SJSA1 (cell line): ENCODE results near the gene IRAG1. TPM values are rescaled to one million over a fixed set of nuclear protein-coding genes. Genes with fewer than 3 reads are reported as not detected.

Source experiments
- DNase-seq, 2 experiments: peaks; one replicate each; pipeline ENCODE4 v3.0.0-alpha.2; 2015 to 2020; ENCODE audit warnings: low spot score in 2 of 2, low read depth in 1 of 2
- H3K27ac ChIP-seq: fragments of 250-450 bp; sonication (Bioruptor Pico); 2 replicates; pipeline ENCODE4 v1.5.1; 2020; ENCODE audit warnings: mild to moderate bottlenecking, moderate library complexity
- H3K27me3 ChIP-seq: fragments of 250-450 bp; sonication (Bioruptor Pico); replicated peaks from 2 replicates; pipeline ENCODE4 v1.5.1; 2020; ENCODE audit warnings: mild to moderate bottlenecking, moderate library complexity
- H3K36me3 ChIP-seq: fragments of 250-450 bp; sonication (Bioruptor Pico); 2 replicates; pipeline ENCODE4 v1.5.1; 2020; ENCODE audit warnings: mild to moderate bottlenecking
- H3K4me1 ChIP-seq: fragments of 250-450 bp; sonication (Bioruptor Pico); replicated peaks from 2 replicates; pipeline ENCODE4 v1.6.1; 2021; ENCODE audit warnings: mild to moderate bottlenecking
- H3K4me3 ChIP-seq: fragments of 250-450 bp; sonication (Bioruptor Pico); 2 replicates; pipeline ENCODE4 v1.5.1; 2020; ENCODE audit warnings: mild to moderate bottlenecking
- H3K9me3 ChIP-seq: fragments of 250-450 bp; sonication (Bioruptor Pico); replicated peaks from 2 replicates; pipeline ENCODE4 v1.5.1; 2020; ENCODE audit warnings: mild to moderate bottlenecking
- total RNA-seq: library from RNA; depleted of rRNA; stranded (reverse); fragments of >200 nt; shearing (Covaris generic); gene quantifications from 2 replicates; pipeline ENCODE4 v1.2.3, GENCODE V29; 2014; rRNA removed

IRAG1 gene, protein sequence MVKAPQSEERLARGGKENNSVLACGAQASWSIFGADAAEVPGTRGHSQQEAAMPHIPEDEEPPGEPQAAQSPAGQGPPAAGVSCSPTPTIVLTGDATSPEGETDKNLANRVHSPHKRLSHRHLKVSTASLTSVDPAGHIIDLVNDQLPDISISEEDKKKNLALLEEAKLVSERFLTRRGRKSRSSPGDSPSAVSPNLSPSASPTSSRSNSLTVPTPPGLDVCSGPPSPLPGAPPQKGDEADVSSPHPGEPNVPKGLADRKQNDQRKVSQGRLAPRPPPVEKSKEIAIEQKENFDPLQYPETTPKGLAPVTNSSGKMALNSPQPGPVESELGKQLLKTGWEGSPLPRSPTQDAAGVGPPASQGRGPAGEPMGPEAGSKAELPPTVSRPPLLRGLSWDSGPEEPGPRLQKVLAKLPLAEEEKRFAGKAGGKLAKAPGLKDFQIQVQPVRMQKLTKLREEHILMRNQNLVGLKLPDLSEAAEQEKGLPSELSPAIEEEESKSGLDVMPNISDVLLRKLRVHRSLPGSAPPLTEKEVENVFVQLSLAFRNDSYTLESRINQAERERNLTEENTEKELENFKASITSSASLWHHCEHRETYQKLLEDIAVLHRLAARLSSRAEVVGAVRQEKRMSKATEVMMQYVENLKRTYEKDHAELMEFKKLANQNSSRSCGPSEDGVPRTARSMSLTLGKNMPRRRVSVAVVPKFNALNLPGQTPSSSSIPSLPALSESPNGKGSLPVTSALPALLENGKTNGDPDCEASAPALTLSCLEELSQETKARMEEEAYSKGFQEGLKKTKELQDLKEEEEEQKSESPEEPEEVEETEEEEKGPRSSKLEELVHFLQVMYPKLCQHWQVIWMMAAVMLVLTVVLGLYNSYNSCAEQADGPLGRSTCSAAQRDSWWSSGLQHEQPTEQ
- 3.8 and 4.6 TPM in 2 replicates for total RNA-seq

DNA sequence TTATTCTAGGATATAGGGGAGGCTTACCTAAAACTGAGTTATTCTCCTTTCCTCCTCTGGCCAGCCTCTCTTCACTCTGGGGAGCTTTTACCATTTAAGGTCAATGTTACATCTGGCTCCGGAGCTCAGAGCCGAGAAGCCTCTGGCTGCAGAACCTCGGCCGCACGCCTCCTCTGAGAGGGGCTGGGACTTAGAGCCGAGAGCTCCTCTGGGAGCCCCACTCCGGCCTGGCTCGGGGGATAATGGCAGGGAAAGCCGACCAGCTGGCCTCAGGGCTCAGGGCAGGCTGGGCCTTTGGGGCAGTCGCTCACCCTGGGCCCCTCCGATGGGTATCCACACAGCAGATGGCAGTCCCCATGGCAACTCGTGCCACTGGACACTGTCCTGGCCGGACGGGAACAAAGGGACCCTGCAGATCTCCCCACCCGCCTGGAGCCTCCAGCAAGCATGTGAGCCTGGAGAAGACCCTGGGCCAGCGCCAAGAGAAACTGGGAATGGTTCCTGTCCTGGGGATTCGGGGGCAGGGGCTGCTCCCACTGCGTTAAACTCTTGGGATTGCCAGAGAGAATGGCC is at the start of gene IRAG1:
TSS of gene IRAG1 (minus strand) at position 247 of the 573 bp plus-strand sequence. CDS start at position 94, 153 bp downstream.
- H3K4me1 ChIP-seq = peaks cover 36% of the 10 kb centered on the region
- no peaks in the 10 kb centered on the region for H3K36me3 ChIP-seq
- H3K27ac ChIP-seq = no peak within 1 kb of the TSS
- DNase-seq = no peak
- H3K4me3 ChIP-seq = 0 out of 2 replicates have a peak within 1 kb of the TSS, but pooled peaks have one; percentile 1
- H3K9me3 ChIP-seq = no peaks in the 10 kb centered on the region
- no peaks in the 10 kb centered on the region for H3K27me3 ChIP-seq

DNA sequence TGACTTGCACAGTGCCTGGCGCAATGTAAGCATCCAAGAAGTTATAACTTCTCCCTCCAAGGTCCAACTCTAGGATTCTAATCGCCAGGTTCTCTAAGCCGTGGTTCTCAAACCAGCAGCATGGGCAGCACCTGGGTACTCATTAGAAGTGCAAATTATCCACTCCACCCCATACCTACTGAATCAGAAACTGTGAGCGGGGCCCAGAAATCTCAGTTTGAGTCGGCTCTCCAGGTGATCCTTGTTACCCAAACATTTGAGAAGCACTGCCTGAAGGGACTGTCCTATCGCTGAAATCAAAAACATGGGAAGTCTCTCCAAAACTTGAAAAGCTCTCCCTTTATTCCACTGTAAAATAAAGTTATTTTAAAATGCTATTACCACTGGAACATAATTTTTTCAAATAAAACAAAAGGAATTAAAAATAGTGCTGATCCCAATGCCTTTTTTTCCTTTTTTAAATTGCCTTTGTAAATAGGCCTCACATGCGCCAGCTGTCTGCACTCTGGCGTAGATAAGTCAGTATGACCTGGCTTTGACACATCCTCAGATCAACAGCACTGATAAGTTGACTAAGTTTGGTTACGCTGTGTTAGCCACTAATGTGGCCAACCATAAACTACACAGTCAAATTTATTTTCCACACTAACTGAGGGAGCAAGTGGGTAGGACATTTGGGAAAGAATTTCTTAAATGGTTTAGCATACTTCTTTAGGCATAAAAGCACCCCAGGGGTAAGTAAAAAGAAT is 49.1 kb upstream of the IRAG1 start:
- no peaks in the 10 kb centered on the region for H3K36me3 ChIP-seq
- no peak overlapping the region for H3K27ac ChIP-seq
- H3K9me3 ChIP-seq = no peaks in the 10 kb centered on the region
- no peaks in the 10 kb centered on the region for H3K4me1 ChIP-seq
- DNase-seq = no peak
- no peak overlapping the region for H3K4me3 ChIP-seq
- H3K27me3 ChIP-seq = no peaks in the 10 kb centered on the region

DNA sequence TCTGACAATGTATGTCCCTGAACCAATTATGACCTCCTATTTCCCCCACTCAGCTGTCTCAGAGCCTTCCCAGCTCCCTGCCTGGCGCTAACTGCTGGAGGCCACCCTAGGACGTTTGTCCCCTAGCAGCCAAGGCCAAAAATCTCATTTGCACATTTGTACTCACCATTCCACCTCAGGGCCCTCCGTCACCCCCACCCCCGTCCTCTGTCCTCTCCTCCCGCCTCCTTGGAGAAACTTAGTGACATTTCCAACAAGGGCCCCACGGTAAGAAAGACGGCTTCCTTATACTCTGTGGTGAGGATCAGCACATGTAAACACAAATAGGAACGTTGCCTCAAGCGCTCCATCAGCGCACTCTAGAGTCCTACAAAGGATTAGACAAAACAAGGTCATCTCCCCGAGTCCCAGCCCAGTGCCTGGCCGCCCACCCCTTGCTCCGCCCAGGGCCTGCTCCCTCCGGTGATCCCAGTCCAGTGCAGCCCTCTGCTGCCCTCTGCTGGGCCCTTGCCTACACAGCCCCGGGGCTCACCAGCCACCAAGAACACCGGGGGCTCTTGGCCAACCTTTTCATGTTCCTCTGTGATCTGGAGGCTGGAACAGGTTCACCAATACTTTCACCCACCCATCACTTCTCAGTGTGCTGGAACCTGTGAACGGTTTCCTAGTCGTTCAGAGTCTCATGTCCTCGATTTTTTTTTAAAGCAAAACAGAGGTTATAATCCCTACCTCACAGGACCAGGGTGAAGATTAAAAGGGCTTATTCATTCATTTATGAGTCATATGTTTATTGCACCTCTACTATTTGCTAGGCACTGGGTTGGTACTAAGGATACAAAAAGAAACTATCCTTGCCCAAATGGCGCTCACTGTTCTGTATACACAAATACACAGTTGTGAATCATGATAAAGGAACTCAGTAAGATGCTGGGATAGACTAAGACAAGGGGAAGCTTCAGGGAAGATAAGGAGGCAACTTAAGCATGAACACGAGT is 42.2 kb upstream of the IRAG1 start:
- peak overlapping the region; percentile 73 for H3K27ac ChIP-seq
- H3K4me3 ChIP-seq = peak overlapping the region; percentile 16
- no peaks in the 10 kb centered on the region for H3K36me3 ChIP-seq
- no peaks in the 10 kb centered on the region for H3K9me3 ChIP-seq
- no peaks in the 10 kb centered on the region for H3K27me3 ChIP-seq
- DNase-seq = peak; percentile 96 to 97
- H3K4me1 ChIP-seq = peaks cover 10% of the 10 kb centered on the region

DNA sequence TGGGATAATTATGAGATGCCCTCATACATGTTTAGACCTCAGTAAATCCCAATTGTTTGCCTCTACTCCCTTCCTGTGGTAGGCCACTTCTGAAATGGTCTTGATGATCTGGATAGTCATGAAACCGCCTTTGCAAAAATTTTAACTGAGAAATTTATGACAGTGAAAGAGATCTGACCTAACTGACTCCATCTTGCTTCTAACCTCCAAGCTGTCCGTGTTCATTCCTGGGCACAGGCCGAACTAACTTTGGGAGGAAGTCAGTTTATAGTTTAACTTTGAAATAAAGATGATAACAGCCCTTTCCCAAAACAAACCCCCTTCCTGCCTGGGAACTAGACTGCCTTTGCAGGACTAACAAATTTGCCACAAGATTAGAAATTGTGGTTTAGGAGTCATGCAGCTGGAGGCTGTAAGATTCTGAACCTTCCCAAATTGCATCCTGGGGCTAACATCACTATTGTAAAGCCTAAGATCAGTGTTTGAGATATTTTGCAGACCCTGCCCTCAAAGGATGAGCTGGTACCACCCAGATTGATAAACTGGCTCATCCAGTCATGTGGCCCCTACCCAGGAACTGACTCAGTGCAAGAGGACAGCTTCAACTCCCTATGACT is 37.6 kb upstream of the IRAG1 start:
- Histone ChIP-seq H3K4me3 (no peak overlapping the region), H3K27me3 (no peaks in the 10 kb centered on the region), H3K36me3 (no peaks in the 10 kb centered on the region), H3K9me3 (no peaks in the 10 kb centered on the region), H3K4me1 (peaks cover 20% of the 10 kb centered on the region), H3K27ac (no peak overlapping the region)
- DNase-seq = no peak

DNA sequence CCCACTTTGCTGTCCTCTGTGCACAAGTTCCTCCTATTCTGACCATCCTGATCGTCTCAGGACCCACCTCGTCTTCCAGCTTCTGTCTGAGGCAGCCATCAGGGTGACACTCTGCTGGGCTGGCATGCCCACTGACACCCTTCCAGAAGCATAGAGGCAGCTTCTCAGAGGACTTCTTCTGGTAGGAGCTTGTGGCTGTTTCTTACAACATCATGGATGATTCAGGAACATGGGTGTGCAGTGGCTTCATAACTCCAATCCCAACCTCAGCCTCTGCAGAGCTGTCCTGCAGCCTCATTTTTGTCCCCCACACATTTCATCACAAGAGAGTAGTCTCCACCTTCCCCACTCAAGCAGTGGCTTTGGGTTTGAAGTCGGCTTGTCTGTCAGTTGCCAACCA is 36.6 kb upstream of the IRAG1 start:
- Histone ChIP-seq H3K36me3 (no peaks in the 10 kb centered on the region), H3K27ac (no peak overlapping the region), H3K27me3 (no peaks in the 10 kb centered on the region), H3K4me3 (no peak overlapping the region), H3K9me3 (no peaks in the 10 kb centered on the region), H3K4me1 (peaks cover 25% of the 10 kb centered on the region)
- no peak for DNase-seq

DNA sequence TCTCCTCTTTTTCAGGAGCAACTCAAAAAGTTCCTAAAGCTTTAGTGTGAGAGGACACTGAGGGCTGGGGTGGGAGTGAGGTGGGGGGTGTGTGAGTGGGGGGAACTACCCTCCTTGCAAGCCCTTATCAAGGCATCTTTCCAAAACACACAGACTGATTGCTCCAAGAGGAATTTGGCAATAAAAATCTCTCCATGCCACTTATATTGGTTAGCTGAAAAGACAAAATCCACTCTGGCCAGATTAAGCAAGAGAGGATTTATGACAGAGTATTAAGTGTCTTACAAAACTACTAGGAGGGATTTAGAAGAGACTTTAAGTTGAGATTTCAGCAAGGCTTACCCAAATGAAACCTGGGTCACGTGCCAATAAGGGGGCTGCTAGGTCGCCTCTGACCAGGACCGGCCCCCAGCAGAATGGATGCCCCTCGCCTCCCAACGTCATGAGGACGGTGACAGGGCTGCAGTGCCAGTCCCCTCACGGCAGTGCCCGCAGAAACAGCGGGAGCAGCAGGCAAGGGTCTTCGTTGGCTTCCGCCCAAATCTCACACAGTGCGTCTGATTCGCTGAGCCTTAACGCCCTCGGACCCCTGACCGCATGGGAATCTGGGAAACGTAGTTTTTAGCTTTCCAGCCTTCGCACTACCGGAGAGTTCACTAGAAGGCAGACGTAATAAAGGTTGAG is 35.4 kb upstream of the IRAG1 start:
- H3K4me1 ChIP-seq = peaks cover 31% of the 10 kb centered on the region
- no peaks in the 10 kb centered on the region; the same call in 1 of the 2 replicates for H3K9me3 ChIP-seq
- DNase-seq = no peak
- no peaks in the 10 kb centered on the region for H3K36me3 ChIP-seq
- no peak overlapping the region for H3K27ac ChIP-seq
- H3K27me3 ChIP-seq = no peaks in the 10 kb centered on the region
- H3K4me3 ChIP-seq = no peak overlapping the region

DNA sequence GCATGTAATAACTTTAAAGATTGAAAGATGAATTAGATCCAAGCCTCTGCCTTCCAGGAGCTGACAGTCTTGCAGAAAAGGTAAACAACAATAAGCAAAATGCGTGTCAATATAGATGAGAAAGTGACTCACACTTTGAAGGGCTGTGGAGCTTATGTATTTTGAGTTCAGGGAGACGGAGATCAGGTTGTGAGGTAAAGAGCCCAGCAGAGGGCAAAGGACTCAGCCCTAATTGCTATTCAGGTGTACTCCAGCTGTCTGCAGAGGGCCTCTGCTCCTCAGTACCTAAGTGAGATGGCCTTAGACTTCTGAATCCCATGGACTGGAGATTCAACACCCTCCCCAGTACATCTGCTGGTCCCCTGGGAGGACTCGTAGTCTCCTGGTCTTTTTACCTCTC is 34.6 kb upstream of the IRAG1 start:
- no peaks in the 10 kb centered on the region; the same call in 1 of the 2 replicates for H3K9me3 ChIP-seq
- no peak for DNase-seq
- peaks cover 31% of the 10 kb centered on the region for H3K4me1 ChIP-seq
- no peak overlapping the region for H3K4me3 ChIP-seq
- no peaks in the 10 kb centered on the region for H3K27me3 ChIP-seq
- H3K27ac ChIP-seq = no peak overlapping the region
- H3K36me3 ChIP-seq = no peaks in the 10 kb centered on the region

DNA sequence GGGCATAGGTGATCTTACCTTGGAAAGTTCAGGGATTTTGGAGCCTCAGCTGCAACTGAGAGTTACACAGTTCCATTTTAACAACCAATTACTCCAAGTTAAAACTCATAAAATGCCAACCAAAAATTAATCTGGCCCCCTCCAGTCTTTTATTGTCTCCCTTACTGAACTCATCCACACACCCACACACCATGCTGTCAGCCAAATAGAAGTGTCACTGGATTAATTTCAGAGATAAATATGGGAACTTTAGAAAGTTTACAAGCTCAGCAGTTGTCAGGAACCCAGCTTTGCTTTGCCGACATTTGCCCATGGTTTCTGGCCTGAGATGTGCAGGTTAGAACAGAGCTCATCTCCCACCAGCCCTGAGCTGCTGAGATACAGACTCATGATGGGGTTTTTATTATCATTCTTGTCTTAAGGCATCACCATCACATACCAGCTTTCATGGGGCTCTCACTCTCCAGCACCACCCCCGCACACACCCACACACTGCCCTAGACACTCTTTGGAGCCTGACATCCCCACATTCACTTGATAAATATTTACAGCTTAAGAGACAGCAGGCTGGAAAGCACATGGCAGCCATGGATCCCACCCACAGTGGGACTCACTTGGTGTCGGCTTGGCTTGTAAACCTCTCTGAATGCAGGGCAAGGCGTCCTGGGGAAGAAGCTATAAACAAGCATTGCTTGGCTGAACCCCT is 33.7 kb upstream of the IRAG1 start:
- H3K4me1 ChIP-seq = peaks cover 31% of the 10 kb centered on the region
- H3K9me3 ChIP-seq = no peaks in the 10 kb centered on the region; the same call in 1 of the 2 replicates
- H3K27me3 ChIP-seq = no peaks in the 10 kb centered on the region
- DNase-seq = peak in 1 of 2 experiments; percentile 40
- H3K27ac ChIP-seq = no peak overlapping the region
- no peaks in the 10 kb centered on the region for H3K36me3 ChIP-seq
- H3K4me3 ChIP-seq = no peak overlapping the region

DNA sequence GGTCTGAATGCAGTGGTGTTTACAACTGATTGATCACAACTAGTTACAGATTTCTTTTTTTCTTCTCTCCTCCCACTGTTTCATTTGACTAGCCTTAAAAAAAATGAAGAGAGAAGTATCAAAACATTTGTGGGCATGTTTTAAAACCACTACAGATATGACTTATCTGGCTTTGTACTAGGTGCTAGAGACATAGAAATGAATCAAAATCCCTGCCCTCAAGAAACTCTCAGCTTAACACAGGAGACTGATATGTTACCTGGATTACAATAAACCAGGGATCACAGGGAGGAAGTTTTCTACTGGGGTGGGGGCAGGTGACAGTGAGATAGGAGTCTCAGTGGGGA is 32.3 kb upstream of the IRAG1 start:
- H3K27ac ChIP-seq = peak overlapping the region; percentile 6; the same call in 1 of the 2 replicates
- H3K4me1 ChIP-seq = peaks cover 31% of the 10 kb centered on the region
- H3K9me3 ChIP-seq = no peaks in the 10 kb centered on the region; the same call in 1 of the 2 replicates
- no peak overlapping the region for H3K4me3 ChIP-seq
- H3K36me3 ChIP-seq = no peaks in the 10 kb centered on the region
- no peaks in the 10 kb centered on the region for H3K27me3 ChIP-seq
- DNase-seq = no peak

DNA sequence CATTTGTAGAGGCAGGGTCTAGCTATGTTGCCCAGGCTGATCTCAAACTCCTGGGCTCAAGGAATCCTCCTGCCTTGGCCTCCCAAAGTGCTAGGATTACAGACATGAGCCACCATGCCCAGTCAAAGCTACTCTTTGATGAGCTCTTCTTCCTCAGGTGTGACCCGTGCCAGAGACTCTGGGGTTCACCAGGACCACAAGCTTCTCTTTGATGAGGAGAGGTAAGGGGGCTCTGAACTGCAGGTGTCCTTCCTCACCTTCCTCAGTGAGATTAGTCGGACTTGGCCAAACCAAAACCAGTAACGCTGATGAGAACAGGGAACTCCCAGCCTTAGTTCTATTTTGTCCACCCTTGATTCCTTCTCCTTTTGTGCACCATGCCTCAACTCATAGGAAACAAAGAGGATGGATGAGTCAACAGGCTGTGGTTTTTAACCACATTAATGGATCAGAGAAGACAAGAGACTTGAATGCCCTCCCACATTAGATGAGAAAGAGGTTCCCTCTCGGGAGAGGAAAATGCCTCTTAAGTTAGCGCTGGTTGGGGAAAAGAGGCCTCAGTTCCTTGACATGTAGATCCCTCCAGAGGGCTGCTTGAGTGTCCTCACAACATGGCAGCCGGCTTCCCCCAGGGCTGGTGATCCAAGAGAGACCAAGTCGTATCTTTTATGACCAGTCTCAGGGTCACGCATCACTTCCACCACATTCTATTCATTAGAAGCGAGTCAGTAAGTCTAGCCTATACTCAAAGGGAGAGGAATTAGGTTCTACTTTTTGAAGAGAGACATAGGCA is 31.8 kb upstream of the IRAG1 start:
- peak overlapping the region; percentile 6; the same call in 1 of the 2 replicates for H3K27ac ChIP-seq
- no peaks in the 10 kb centered on the region for H3K27me3 ChIP-seq
- DNase-seq = peak in 1 of 2 experiments; percentile 81
- no peak overlapping the region for H3K4me3 ChIP-seq
- no peaks in the 10 kb centered on the region; the same call in 1 of the 2 replicates for H3K9me3 ChIP-seq
- H3K36me3 ChIP-seq = no peaks in the 10 kb centered on the region
- peaks cover 31% of the 10 kb centered on the region for H3K4me1 ChIP-seq
